IPS DF 6.9 (cell line): ENCODE data around the gene LRRC2.
A peak's percentile ranks its signal among the peaks of the same experiment; 100 is the strongest.

ENCODE experiments used
- DNase-seq: peaks from one replicate; pipeline ENCODE4 v3.0.0-alpha.2; 2013; ENCODE audit warnings: low read depth, low spot score
- H3K27ac ChIP-seq: one replicate; pipeline ENCODE4 v1.5.1; 2013; ENCODE audit warnings: low read length, control low read depth
- H3K27me3 ChIP-seq: 2 replicates; pipeline ENCODE4 v1.6.1; 2013; ENCODE audit warnings: mild to moderate bottlenecking, low read length; ENCODE audit not compliant: control insufficient read depth, insufficient read depth
- H3K36me3 ChIP-seq: 2 replicates; pipeline ENCODE4 v1.6.1; 2013; ENCODE audit warnings: low read length; ENCODE audit not compliant: control insufficient read depth, insufficient read depth
- H3K4me1 ChIP-seq: 2 replicates; pipeline ENCODE4 v1.6.1; 2013; ENCODE audit warnings: low read length; ENCODE audit not compliant: control insufficient read depth, insufficient read depth
- H3K4me3 ChIP-seq: 2 replicates; pipeline ENCODE4 v1.5.1; 2013; ENCODE audit warnings: mild to moderate bottlenecking, low read length
- H3K9me3 ChIP-seq: 2 replicates; pipeline ENCODE4 v1.6.1; 2013; ENCODE audit warnings: low read length, inconsistent platforms; ENCODE audit not compliant: control insufficient read depth, insufficient read depth
- WGBS: extraction: QIAGEN DNeasy Blood & Tissue Kit; methylation state at CpG from one replicate; pipeline ENCODE4 v1.1.7; 2013; ENCODE audit warnings: mixed read lengths, missing lambda C conversion rate; ENCODE audit not compliant: insufficient read length, insufficient coverage; 5-methylcytosine and 5-hydroxymethylcytosine counted together

Gene LRRC2

DNA sequence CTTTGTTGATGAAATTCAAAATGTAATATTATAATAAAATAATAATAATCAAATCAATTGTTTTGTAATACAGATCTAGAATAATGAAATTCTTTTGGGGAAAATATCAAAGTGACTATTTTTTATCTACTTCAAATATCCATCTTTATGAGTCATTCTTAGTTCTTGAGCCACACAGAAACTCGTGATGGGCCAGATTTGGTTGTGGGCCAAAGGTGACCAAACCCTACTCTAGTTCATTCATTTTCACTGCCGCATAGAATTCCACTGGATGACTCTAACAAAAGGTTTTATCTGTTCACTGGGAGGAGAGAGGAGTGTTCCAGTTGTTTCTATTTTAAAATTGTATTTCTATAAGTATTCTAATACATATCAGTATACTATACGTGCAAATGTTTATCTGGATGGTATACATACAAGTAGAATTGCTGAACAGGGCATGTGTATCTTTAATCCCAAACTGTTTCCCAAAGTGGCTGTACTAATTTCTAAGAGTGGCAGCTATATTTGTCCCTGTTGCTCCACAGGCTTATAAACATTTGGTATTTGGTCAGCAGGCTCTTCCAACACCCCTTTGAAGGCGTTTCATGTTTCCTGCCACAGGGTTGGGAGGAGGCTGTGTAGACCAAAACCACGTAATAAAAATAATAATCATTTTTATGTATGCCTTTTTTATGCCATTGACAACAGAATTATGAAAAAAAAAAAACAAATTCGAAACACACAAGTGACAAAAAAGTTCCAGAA, 75.6 kb downstream of the LRRC2 start:
- Histone ChIP-seq H3K4me3 (no peak overlapping the region), H3K27ac (no peak overlapping the region), H3K27me3 (no peaks in the 10 kb centered on the region), H3K4me1 (peaks cover 6% of the 10 kb centered on the region), H3K9me3 (no peaks in the 10 kb centered on the region), H3K36me3 (no peaks in the 10 kb centered on the region)
- DNase-seq = no peak
- no CpG with 5 or more reads among the region's 6 CpGs for WGBS

DNA sequence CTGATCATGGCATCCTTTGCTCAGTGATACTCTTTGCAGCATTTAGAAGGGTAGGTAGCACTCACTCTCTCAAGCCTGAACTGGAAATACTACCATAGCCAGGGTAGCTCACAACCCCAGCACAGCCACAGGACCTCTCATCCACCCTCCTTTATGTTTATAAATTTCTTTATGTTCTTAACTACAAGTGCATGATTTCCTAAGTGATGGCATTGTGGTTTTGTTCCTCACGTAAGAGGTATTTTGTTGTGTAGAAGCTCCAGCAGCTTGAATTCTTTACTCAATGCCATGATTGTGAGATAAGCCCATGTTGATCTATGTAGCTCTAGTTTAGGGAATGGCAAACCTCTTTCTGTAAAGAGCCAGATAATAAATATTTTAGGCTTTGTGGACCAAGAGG, 76.2 kb downstream of the LRRC2 start:
- Histone ChIP-seq H3K4me3 (no peak overlapping the region), H3K36me3 (no peaks in the 10 kb centered on the region), H3K27me3 (no peaks in the 10 kb centered on the region), H3K9me3 (no peaks in the 10 kb centered on the region), H3K4me1 (peaks cover 6% of the 10 kb centered on the region), H3K27ac (no peak overlapping the region)
- no CpG with 5 or more reads among the region's 1 CpG for WGBS
- DNase-seq = no peak

DNA sequence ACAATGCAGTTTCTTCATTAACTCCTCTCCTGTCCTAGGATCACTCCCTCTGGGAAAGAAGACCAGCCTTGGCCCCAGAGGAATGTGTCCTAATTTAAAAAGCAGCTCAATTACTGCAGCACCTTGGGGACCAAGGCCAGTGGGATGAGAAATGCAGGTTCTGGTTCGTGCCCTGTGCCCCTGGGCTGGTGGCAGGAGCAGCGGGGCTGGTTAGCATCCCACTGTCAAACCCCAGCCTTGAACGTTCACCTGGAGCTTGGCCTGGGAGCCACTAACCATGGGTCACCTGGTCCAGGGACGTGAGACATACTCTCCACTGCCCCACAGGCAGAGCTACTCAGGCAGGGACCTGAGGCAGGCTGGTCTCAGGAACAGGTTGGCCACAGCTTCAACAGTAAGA, 76.7 kb downstream of the LRRC2 start:
- no peak overlapping the region for H3K27ac ChIP-seq
- H3K36me3 ChIP-seq = no peaks in the 10 kb centered on the region
- H3K9me3 ChIP-seq = no peaks in the 10 kb centered on the region
- no CpG with 5 or more reads among the region's 4 CpGs for WGBS
- H3K4me3 ChIP-seq = no peak overlapping the region
- no peak for DNase-seq
- H3K27me3 ChIP-seq = no peaks in the 10 kb centered on the region
- H3K4me1 ChIP-seq = peaks cover 6% of the 10 kb centered on the region

DNA sequence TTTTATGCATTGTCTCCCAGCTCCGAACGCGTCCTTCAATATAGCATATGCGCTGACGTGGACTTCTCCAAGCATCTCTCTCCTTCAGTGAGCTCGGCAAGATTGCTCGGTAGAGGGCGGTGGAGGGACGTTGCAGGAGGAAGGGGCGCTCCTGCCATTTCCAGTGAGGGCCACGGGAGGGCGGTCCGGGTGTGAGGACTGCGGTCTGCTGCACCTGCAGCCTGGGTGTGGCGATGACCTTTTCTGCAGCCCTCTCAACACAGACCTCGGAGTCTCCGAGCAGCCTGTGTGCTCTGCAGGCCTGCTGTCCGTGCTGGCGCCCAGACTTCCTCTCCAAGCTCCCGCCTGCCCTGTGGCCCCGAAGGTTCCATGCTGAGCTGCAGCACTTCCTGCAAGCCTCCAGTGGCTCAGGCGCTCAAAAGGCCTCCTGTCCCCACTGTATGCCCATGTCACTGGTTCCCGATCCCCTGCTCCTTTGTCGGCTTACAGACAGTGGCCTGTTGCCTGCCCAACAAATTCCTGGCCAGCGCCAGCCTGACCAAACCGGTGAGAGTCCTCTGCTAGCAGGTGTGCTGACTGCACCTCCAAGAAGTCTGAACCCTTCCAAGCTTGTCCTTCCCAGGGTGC, 77.3 kb downstream of the LRRC2 start:
- Histone ChIP-seq H3K4me1 (peaks cover 6% of the 10 kb centered on the region), H3K27ac (no peak overlapping the region), H3K36me3 (no peaks in the 10 kb centered on the region), H3K4me3 (no peak overlapping the region), H3K9me3 (no peaks in the 10 kb centered on the region), H3K27me3 (no peaks in the 10 kb centered on the region)
- WGBS = no CpG with 5 or more reads among the region's 26 CpGs
- DNase-seq = peak; percentile 93

DNA sequence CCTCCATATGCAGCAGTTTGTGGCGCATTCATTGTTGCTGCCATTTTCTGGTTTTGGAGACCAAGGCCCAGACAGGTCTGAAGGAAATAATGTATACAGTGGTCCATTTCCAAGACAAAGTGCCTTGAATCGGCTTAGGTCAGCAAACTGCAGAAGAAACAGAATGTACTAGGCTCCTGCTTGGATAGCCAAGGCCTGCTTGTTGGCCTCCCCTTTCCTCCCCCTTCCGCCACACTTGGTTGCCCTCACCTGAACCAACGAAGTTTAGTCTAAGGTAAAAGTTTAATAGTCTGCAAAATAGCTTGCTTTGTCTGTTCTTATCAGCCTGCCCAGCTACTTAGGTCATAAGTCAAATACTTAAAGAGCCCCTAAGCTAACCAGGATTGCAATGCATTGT, 80.3 kb downstream of the LRRC2 start:
- peaks cover 6% of the 10 kb centered on the region for H3K4me1 ChIP-seq
- no peak for DNase-seq
- WGBS = no CpG with 5 or more reads among the region's 4 CpGs

GRCh38 chr3:46484911-46485778, 81.0 kb downstream of the LRRC2 start:
- Histone ChIP-seq H3K9me3 (no peaks in the 10 kb centered on the region), H3K36me3 (no peaks in the 10 kb centered on the region), H3K4me1 (peaks cover 6% of the 10 kb centered on the region), H3K27me3 (no peaks in the 10 kb centered on the region), H3K4me3 (no peak overlapping the region), H3K27ac (no peak overlapping the region)
- DNase-seq = no peak
- WGBS = no CpG with 5 or more reads among the region's 10 CpGs

More for the DNA sequence above, 80.3 kb downstream of the LRRC2 start:
- Histone ChIP-seq H3K4me3 (no peak overlapping the region), H3K36me3 (no peaks in the 10 kb centered on the region), H3K27me3 (no peaks in the 10 kb centered on the region), H3K9me3 (no peaks in the 10 kb centered on the region), H3K27ac (no peak overlapping the region)

DNA sequence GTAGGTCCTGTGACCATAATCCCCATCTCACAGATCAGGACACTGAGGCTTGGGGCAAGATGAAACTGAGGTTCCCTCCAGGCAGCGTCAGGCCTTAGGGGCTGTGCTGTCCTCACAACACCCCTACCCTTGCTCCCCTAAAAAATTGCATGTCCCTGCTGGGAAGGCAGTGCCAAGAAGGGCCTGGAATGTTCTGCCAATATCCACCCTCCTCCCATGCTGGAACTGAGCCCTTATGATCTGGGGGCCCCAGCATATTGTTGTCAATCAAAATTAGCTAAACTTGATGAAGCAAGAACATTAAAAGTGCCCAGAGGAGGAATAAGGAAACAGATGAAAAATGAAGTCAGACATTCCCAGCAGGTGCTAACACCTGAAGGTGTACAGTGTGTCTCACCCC, 81.7 kb downstream of the LRRC2 start:
- no CpG with 5 or more reads among the region's 1 CpG for WGBS
- H3K4me1 ChIP-seq = peaks cover 4% of the 10 kb centered on the region
- DNase-seq = no peak
- H3K4me3 ChIP-seq = no peak overlapping the region
- no peaks in the 10 kb centered on the region for H3K27me3 ChIP-seq
- no peaks in the 10 kb centered on the region for H3K36me3 ChIP-seq
- no peaks in the 10 kb centered on the region for H3K9me3 ChIP-seq
- H3K27ac ChIP-seq = no peak overlapping the region

DNA sequence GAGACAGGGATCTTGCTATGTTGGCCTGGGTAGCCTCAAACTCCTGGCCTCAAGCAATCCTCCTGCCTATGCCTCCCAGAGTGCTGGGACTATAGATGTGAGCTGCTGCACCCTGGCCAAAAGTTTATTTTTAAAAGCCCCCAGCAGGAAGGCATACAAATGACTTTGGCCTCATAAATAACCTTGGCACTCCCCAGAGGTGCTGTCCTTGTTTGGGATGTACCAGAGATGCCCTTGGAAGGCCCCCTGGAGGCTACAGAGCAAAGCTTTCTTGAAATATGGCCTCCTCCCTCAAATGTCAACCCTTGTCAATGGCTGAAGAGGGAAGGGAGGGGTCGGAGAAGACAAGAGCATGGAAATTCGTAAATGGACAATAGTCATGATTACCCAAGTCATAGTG, 82.3 kb downstream of the LRRC2 start:
- Histone ChIP-seq H3K9me3 (no peaks in the 10 kb centered on the region), H3K27me3 (no peaks in the 10 kb centered on the region), H3K36me3 (no peaks in the 10 kb centered on the region), H3K4me3 (no peak overlapping the region), H3K27ac (no peak overlapping the region), H3K4me1 (no peaks in the 10 kb centered on the region)
- WGBS = no CpG with 5 or more reads among the region's 2 CpGs
- DNase-seq = no peak

- WGBS = no CpG with 5 or more reads among the region's 1 CpG
- no peaks in the 10 kb centered on the region for H3K27me3 ChIP-seq
- DNase-seq = no peak
- no peaks in the 10 kb centered on the region for H3K9me3 ChIP-seq
- H3K27ac ChIP-seq = no peak overlapping the region
- H3K4me3 ChIP-seq = no peak overlapping the region
- no peaks in the 10 kb centered on the region for H3K36me3 ChIP-seq
- H3K4me1 ChIP-seq = no peaks in the 10 kb centered on the region
These were observed 83.3 kb downstream of the LRRC2 start for GRCh38 chr3:46482632-46483350.

DNA sequence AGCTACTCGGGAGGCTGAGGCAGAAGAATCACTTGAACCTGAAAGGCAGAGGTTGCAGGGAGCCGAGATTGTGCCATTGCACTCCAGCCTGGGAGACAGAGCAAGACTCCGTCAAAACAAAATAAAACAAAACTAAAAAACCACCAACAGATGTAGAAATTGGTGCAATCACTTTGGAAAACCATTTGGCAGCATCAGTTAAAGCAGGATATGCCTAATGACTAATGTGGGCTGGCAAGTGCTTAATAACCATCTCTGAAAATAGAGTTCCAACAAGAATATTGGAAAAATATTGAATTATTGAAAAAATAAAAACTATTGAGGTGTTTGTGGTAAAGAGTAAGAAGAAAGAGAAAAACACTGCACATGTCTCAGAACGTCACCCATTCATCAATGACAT, 84.5 kb downstream of the LRRC2 start:
- Histone ChIP-seq H3K27me3 (no peaks in the 10 kb centered on the region), H3K36me3 (no peaks in the 10 kb centered on the region), H3K9me3 (no peaks in the 10 kb centered on the region), H3K4me1 (no peaks in the 10 kb centered on the region), H3K27ac (no peak overlapping the region), H3K4me3 (no peak overlapping the region)
- no CpG with 5 or more reads among the region's 4 CpGs for WGBS
- DNase-seq = no peak
